GM19397 (cell line): Measurements from ENCODE around the gene WDR89.
"Not testable (repeated sequence)": the region's sequence is repeated elsewhere in the genome, so short reads cannot be mapped to it uniquely, and the experiment has no call there.

ENCODE experiments used
- ATAC-seq: cut with Tn5 transposase; IDR thresholded peaks from one replicate; pipeline ENCODE4 v1.9.1; 2021; ENCODE audit warnings: mild to moderate bottlenecking, moderate library complexity; ENCODE audit not compliant: unreplicated experiment

Gene WDR89

GRCh38 chr14:63598807-63599206 is 42.9 kb downstream of the WDR89 start:
- no peak for ATAC-seq

DNA sequence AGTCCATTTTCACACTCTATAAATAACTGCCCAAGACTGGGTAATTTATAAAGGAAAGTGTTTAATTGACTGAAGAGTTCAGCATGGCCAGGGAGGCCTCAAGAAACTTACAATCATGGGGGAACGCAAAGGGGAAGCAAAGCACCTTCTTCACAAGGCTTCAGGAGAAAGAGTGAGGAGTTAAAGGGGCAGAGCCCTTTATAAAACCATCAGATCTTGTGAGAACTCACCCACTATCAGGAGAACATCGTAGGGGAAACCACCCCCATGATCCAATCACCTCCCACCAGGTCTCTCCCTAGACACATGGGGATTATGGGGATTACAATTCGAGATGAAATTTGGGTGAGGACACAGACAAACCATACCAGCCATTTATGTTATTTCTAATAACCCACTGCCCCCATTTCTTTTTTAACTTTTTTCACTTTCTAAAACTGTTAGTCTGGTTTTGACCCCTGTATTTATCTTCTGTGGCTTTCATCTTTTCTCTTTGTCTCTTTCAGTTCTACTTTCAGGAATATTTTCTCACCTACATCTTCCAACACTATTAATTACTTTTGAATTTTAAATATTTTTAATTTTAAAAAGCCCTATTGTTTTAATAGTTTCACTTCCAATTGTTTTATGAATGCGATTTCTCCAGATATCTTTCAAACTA is 44.5 kb downstream of the WDR89 start:
- ATAC-seq = no peak

DNA sequence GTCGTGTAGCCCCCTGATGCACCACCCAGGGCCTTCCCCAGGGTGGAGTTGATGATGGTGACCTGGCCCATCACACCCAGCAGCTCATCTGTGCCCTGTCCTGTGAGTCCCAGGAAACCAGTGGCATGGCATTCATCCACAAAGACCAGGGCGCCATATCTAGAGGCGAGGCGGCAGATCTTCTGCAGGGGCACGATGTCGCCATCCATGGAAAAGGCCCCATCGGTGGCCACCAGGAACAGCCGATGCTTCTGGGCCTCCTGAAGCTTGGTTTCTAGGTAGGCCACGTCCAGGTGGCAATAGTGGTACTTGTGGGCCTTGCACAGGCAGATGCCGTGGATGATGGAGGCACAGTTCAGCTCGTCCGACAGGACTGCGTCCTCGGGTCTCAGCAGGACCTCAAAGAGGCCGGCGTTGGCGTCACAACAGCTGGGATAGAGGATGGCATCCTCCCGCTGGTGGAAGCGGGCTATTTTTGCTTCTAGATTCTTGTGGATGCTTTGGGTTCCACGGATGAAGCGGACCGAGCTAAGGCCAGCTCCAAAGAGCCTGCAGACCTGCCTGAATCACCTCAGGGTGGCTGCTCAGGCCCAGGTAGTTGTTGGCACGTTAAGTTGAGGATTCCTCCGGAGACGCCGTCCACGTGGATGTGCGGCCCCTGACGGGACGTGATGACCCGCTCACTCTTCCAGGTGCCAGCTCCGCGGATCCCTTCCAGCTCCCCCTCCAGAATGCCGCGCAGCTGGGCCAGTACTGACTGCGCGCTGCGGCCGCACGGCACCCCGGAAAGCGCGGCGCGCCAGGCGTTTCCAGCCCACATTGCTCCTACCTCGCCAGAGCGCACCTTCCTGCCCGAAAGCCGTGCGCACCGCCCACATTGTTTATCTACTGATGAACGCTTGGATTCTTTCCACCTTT is 47.0 kb downstream of the WDR89 start:
- ATAC-seq = no peak

DNA sequence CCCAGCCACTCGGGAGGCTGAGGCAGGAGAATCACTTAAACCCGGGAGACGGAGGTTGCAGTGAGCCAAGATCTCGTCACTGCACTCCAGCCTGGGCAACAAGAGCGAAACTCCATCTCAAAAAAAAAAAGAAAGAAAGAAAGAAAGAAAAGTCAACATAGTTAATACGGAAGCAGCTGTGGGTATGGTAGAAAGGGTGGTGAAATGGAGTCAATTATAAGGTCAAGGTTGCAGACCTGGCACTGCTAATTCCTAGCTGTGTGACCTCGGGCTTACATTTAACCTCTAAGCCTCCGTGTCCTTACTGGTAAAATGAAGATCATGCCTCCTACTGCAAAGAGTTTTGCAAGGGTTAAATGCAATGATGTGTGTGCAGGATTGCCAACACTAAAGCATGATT is 58.6 kb downstream of the WDR89 start:
- ATAC-seq = not testable (repeated sequence)

GRCh38 chr14:63581491-63581890 is 60.2 kb downstream of the WDR89 start:
- no peak for ATAC-seq

- ATAC-seq = no peak
Observed at GRCh38 chr14:63578300-63578699, 63.4 kb downstream of the WDR89 start.

- no peak for ATAC-seq
Observed at GRCh38 chr14:63573581-63573980, 68.1 kb downstream of the WDR89 start.

GRCh38 chr14:63565448-63565847 is 76.2 kb downstream of the WDR89 start:
- ATAC-seq = no peak

DNA sequence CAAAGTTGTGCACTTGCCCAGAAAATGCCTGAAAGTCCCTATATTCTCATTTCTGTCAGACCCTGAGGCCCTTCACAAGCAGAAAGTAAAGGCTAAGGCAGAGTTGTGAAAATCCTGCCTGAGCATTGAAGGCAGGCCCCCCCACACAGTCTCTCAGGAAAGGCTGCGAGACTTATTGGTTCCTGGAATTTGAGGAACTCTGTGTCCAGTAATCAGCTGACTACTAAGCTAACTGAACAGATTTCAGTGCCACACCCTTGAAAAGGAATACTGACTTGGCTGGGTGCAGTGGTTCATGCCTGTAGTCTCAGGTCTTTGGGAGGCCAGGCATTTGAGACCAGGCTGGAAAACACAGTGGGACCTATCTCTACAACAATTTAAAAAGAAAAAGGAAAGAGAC is 77.4 kb downstream of the WDR89 start:
- no peak for ATAC-seq

DNA sequence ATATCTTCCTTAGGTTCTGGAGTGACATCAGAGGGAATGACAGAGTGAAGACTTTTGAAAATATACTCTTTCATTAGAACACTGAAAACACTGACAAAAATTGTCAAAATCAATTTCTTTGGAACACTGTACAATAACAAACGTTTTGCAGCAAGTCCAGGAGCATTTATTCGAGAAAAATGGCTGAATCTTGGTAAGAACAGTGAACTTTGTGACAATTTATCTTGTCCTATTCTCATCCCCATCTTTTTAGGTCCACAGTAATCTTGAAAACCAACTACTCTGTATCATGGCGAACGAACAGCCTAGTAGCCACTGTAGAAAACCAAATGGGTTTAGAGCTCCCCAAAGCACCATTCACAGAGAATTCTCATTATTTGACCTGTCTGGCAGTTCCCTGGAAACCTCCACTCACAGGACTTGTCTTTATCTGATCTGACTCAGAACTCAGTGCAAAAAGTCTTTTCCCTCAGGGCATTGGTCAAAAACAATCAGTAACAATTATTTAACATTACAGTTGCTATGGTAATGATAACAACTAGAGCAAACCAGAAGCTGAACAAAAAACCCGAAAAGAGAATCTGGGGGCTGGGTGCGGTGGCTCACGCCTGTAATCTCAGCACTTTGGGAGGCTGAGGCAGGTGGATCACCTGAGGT is 78.2 kb downstream of the WDR89 start:
- no peak for ATAC-seq

GRCh38 chr14:63562405-63562804 is 79.3 kb downstream of the WDR89 start:
- ATAC-seq = no peak

DNA sequence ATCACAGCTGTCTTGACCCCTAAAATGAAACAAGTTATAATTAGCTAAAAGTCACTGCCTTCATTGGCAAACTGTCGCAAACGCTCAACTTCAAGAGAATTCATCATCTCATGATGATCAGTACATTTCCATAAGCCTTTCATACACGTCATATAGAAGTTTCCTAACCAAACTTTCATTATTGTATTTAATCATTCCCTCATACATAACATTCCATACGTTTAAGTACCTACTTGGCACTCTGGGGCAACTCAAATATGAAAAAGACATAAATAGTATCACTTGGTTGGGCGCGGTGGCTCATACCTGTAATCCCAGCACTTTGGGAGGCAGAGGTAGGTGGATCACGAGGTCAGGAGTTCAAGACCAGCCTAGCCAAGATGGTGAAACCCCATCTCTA is 86.1 kb downstream of the WDR89 start:
- ATAC-seq = no peak

- ATAC-seq = no peak
Observed at GRCh38 chr14:63551332-63551731, 90.3 kb downstream of the WDR89 start.

GRCh38 chr14:63547798-63548335 is 93.8 kb downstream of the WDR89 start:
- no peak for ATAC-seq
